Amniotic epithelial cell (primary cell): Measurements from ENCODE around the gene DNAH17.

Experiments used
- DNase-seq: peaks from one replicate; pipeline ENCODE4 v3.0.0-alpha.2; 2010; ENCODE audit warnings: low read depth

Gene DNAH17

GRCh38 chr17:78411241-78411857 lies 165.8 kb downstream of the DNAH17 start:
- DNase-seq, result no peak

GRCh38 chr17:78409191-78409928 lies 167.8 kb downstream of the DNAH17 start:
- no peak for DNase-seq

- no peak for DNase-seq
Measured at GRCh38 chr17:78408476-78409050, 168.6 kb downstream of the DNAH17 start.

GRCh38 chr17:78407387-78408000 lies 169.7 kb downstream of the DNAH17 start:
- DNase-seq, result no peak

- no peak for DNase-seq
Measured at GRCh38 chr17:78406920-78407319, 170.3 kb downstream of the DNAH17 start.

- DNase-seq, result no peak
Measured at GRCh38 chr17:78406396-78406795, 170.8 kb downstream of the DNAH17 start.

- no peak for DNase-seq
Measured at GRCh38 chr17:78403822-78404221, 173.4 kb downstream of the DNAH17 start.

- no peak for DNase-seq
Measured at GRCh38 chr17:78401891-78402290, 175.3 kb downstream of the DNAH17 start.

GRCh38 chr17:78401246-78401645 lies 175.9 kb downstream of the DNAH17 start:
- peak; percentile 95 for DNase-seq

GRCh38 chr17:78400581-78401240 lies 176.5 kb downstream of the DNAH17 start:
- no peak for DNase-seq

GRCh38 chr17:78399693-78400144 lies 177.5 kb downstream of the DNAH17 start:
- DNase-seq, result no peak

GRCh38 chr17:78399028-78399692 lies 178.0 kb downstream of the DNAH17 start:
- DNase-seq, result no peak

GRCh38 chr17:78398390-78398789 lies 178.8 kb downstream of the DNAH17 start:
- DNase-seq, result no peak

- DNase-seq, result peak; percentile 78
Measured at GRCh38 chr17:78397681-78398101, 179.5 kb downstream of the DNAH17 start.

GRCh38 chr17:78396441-78397337 lies 180.5 kb downstream of the DNAH17 start:
- no peak for DNase-seq

GRCh38 chr17:78395155-78395554 lies 182.0 kb downstream of the DNAH17 start:
- DNase-seq, result no peak

- no peak for DNase-seq
Measured at GRCh38 chr17:78394209-78394608, 183.0 kb downstream of the DNAH17 start.

- DNase-seq, result no peak
Measured at GRCh38 chr17:78393575-78393974, 183.6 kb downstream of the DNAH17 start.

GRCh38 chr17:78392295-78392694 lies 184.9 kb downstream of the DNAH17 start:
- DNase-seq, result no peak

GRCh38 chr17:78391843-78392242 lies 185.4 kb downstream of the DNAH17 start:
- DNase-seq, result peak; percentile 87

- no peak for DNase-seq
Measured at GRCh38 chr17:78391051-78391431, 186.2 kb downstream of the DNAH17 start.
